GM12878 (cell line): ENCODE measurements around the gene EEF1AKMT2. TPM values are rescaled to one million over a fixed set of nuclear protein-coding genes. Genes with fewer than 3 reads are reported as not detected.

Source experiments
- ATAC-seq: fragments of 200-7000 bp; cut with Tn5 transposase; 3 replicates; pipeline ENCODE4 v1.9.1; 2020; ENCODE audit warnings: mild to moderate bottlenecking, moderate library complexity
- BruUV-seq: library from RNA; stranded (reverse); fragments of 400-500 nt; replicated peaks from 2 replicates; lab custom pipeline; 2021; lab: Mats Ljungman, UMichigan
- CTCF ChIA-PET: fragments of 300-600 bp; sonication (Branson Sonifier 250); formaldehyde crosslinking; extraction: SDS; loops from one replicate; lab custom pipeline; 2021; ENCODE audit warnings: inconsistent platforms; lab: Yijun Ruan, JAX
- POLR2A ChIA-PET: fragments of 350-600 bp; formaldehyde crosslinking; extraction: SDS; loops from one replicate; lab custom pipeline; 2021; ENCODE audit warnings: inconsistent platforms; lab: Charles Lee
- RAD21 ChIA-PET: fragments of 300-600 bp; sonication (Branson Sonifier 250); formaldehyde crosslinking; loops from one replicate; lab custom pipeline; 2023; ENCODE audit warnings: antibody characterized with exemption; ENCODE audit not compliant: unreplicated experiment; lab: Charles Lee
- SMC1A ChIA-PET: fragments of 300-600 bp; sonication (Branson Sonifier 250); formaldehyde crosslinking; loops from one replicate; lab custom pipeline; 2023; ENCODE audit not compliant: unreplicated experiment, uncharacterized antibody; lab: Charles Lee
- DNase-seq: peaks from one replicate; pipeline ENCODE4 v3.0.0-alpha.2; 2011; ENCODE audit warnings: low read depth, low spot score
- FAIRE-seq: peaks from 3 replicates; lab custom pipeline; 2011; peaks lifted over from hg19 to GRCh38; lab: Jason Lieb, UNC
- H2AFZ ChIP-seq: 2 replicates; pipeline ENCODE4 v1.6.0; 2011; ENCODE audit warnings: low read depth, low read length, control low read depth; ENCODE audit not compliant: control insufficient read depth
- H3K27ac ChIP-seq: 2 replicates; pipeline ENCODE4 v1.5.1; 2011; ENCODE audit warnings: control low read depth; ENCODE audit not compliant: control insufficient read depth, insufficient read depth
- H3K27me3 ChIP-seq, 2 experiments: replicated peaks in 1 of 2; 2 replicates each; pipeline versions ENCODE4 v1.6.0 to v1.6.1; 2011; ENCODE audit warnings: low read length in 1 of 2; ENCODE audit not compliant: control insufficient read depth in 2 of 2, insufficient read depth in 2 of 2
- H3K36me3 ChIP-seq, 2 experiments: 2 replicates each; pipeline ENCODE4 v1.5.1; 2011; ENCODE audit warnings: low read length in 1 of 2; ENCODE audit not compliant: control insufficient read depth in 2 of 2, insufficient read depth in 2 of 2
- H3K4me1 ChIP-seq: 2 replicates; pipeline ENCODE4 v1.6.1; 2011; ENCODE audit warnings: mild to moderate bottlenecking, low read length, moderate library complexity, mixed read lengths; ENCODE audit not compliant: control insufficient read depth, insufficient read depth
- H3K4me2 ChIP-seq: 2 replicates; pipeline ENCODE4 v1.6.0; 2011; ENCODE audit warnings: control low read depth; ENCODE audit not compliant: control insufficient read depth, insufficient read depth
- H3K4me3 ChIP-seq: fragments of 200-600 bp; sonication (generic); 2 replicates; pipeline ENCODE4 v1.5.1; 2016
- H3K79me2 ChIP-seq: 2 replicates; pipeline ENCODE4 v1.6.0; 2011; ENCODE audit warnings: low read length; ENCODE audit not compliant: control insufficient read depth, insufficient read depth
- H3K9ac ChIP-seq: 2 replicates; pipeline ENCODE4 v1.8.0; 2011; ENCODE audit warnings: low read length, control low read depth, mixed read lengths; ENCODE audit not compliant: control insufficient read depth, insufficient read depth
- H3K9me3 ChIP-seq: replicated peaks from 3 replicates; pipeline ENCODE4 v1.5.1; 2011; ENCODE audit warnings: mild to moderate bottlenecking, low read length; ENCODE audit not compliant: control insufficient read depth, insufficient read depth
- H4K20me1 ChIP-seq: 2 replicates; pipeline ENCODE4 v1.6.0; 2011; ENCODE audit not compliant: control insufficient read depth, insufficient read depth
- ATF7 ChIP-seq: fragments of 450-650 bp; IDR thresholded peaks from 2 replicates; pipeline ENCODE4 v1.6.1; 2016; ENCODE audit warnings: low read depth, mild to moderate bottlenecking
- CHD2 ChIP-seq: IDR thresholded peaks from 2 replicates; pipeline ENCODE4 v1.6.1; 2011; ENCODE audit warnings: low read depth, low read length, improper control_type of control experiment, borderline replicate concordance
- CREB1 ChIP-seq: IDR thresholded peaks from 2 replicates; pipeline ENCODE4 v1.6.1; 2012; ENCODE audit warnings: low read depth, mild to moderate bottlenecking, inconsistent platforms
- DPF2 ChIP-seq: fragments of 450-650 bp; IDR thresholded peaks from 2 replicates; pipeline ENCODE4 v1.6.1; 2017; ENCODE audit warnings: mild to moderate bottlenecking
- IKZF2 ChIP-seq, 2 experiments: fragments of 450-650 bp; IDR thresholded peaks; 2 replicates each; pipeline ENCODE4 v1.6.1; 2017; ENCODE audit warnings: mild to moderate bottlenecking in 2 of 2, moderate library complexity in 2 of 2
- IRF4 ChIP-seq: IDR thresholded peaks from 2 replicates; pipeline ENCODE4 v1.6.1; 2011; ENCODE audit warnings: low read depth, low read length
- JUNB ChIP-seq: IDR thresholded peaks from 2 replicates; pipeline ENCODE4 v1.6.1; 2016; ENCODE audit warnings: antibody characterized with exemption, mild to moderate bottlenecking
- MYB ChIP-seq: fragments of 150-350 bp; IDR thresholded peaks from 2 replicates; pipeline ENCODE4 v1.6.1; 2014; ENCODE audit warnings: mild to moderate bottlenecking, low read depth, low read length, borderline replicate concordance
- PAX8 ChIP-seq: fragments of 450-650 bp; IDR thresholded peaks from 2 replicates; pipeline ENCODE4 v1.6.1; 2017; ENCODE audit warnings: mild to moderate bottlenecking, moderate library complexity
- RAD51 ChIP-seq: fragments of 450-650 bp; IDR thresholded peaks from 2 replicates; pipeline ENCODE4 v1.6.1; 2016; ENCODE audit warnings: moderate library complexity, mild to moderate bottlenecking, inconsistent platforms
- SP1 ChIP-seq: IDR thresholded peaks from one replicate; pipeline ENCODE4 v1.6.1; 2011; ENCODE audit warnings: low read depth, low read length
- SRF ChIP-seq, 2 experiments: IDR thresholded peaks; 2 replicates each; pipeline ENCODE4 v1.6.1; 2011; ENCODE audit warnings: low read depth in 2 of 2, low read length in 2 of 2, mild to moderate bottlenecking in 1 of 2, moderate library complexity in 1 of 2
- SUZ12 ChIP-seq: fragments of 200-600 bp; sonication (generic); IDR thresholded peaks from one replicate; pipeline ENCODE4 v1.6.1; 2018; ENCODE audit warnings: antibody characterized with exemption, mild to moderate bottlenecking; ENCODE audit not compliant: unreplicated experiment
- WRNIP1 ChIP-seq: IDR thresholded peaks from 2 replicates; pipeline ENCODE4 v1.6.1; 2011; ENCODE audit warnings: low read depth, low read length, improper control_type of control experiment, borderline replicate concordance
- WGBS: methylation state at CpG from one replicate; pipeline ENCODE4 v1.1.6; 2016; ENCODE audit warnings: low lambda C conversion rate; ENCODE audit not compliant: insufficient replicate concordance, insufficient coverage; ENCODE audit errors: missing lambda C conversion rate; 5-methylcytosine and 5-hydroxymethylcytosine counted together
- in situ Hi-C: fragments of 300-500 bp; cut with MboI; formaldehyde crosslinking; loops from 9 replicates; pipeline ENCODE4 v1.14.3; 2018; ENCODE audit warnings: mixed read lengths
- intact Hi-C: fragments of 100-400 bp; cut with micrococcal nuclease; formaldehyde crosslinking; loops from one replicate; pipeline ENCODE4 v1.14.2; 2022; ENCODE audit not compliant: unreplicated experiment
- polyA plus RNA-seq, 11 experiments: library from polyadenylated mRNA; depleted of rRNA in 4 of 11; unstranded in 6 of 11; stranded (reverse) in 5 of 11; fragments of >200 nt; fragmentation: Nextera tagmentation in 4 of 11; fragmentation: Illumina TruSeq in 1 of 11; extraction: Ambion mirVana in 4 of 11; extraction: Trizol in 1 of 11; gene quantifications; 1 replicate in 1 of 11; 2 replicates in 10 of 11; pipeline versions ENCODE4 v1.2.1 to v1.2.3, GENCODE V29; 2011 to 2016; ENCODE audit warnings: inconsistent platforms in 2 of 11, missing spikeins in 2 of 11, low read depth in 1 of 11
- total RNA-seq, 4 experiments: library from RNA; depleted of rRNA in 3 of 4; stranded (reverse); fragments of >200 nt in 3 of 4; fragmentation: Illumina TruSeq in 1 of 4; extraction: Trizol in 1 of 4; gene quantifications; 2 replicates each; pipeline versions ENCODE4 v1.2.1 to v1.2.3, GENCODE V29; 2013 to 2021
- TF ChIP-seq, protein P1 (sequence below): IDR thresholded peaks from 2 replicates; pipeline ENCODE4 v1.6.1; 2011; ENCODE audit warnings: borderline replicate concordance, low read depth, mild to moderate bottlenecking, moderate library complexity, low read length; ENCODE audit not compliant: insufficient read depth, poor library complexity, severe bottlenecking
- TF ChIP-seq, protein P2 (sequence below): fragments of 450-650 bp; IDR thresholded peaks from 2 replicates; pipeline ENCODE4 v1.6.1; 2017; ENCODE audit warnings: low read depth, mild to moderate bottlenecking, moderate library complexity
- TF ChIP-seq, protein P3 (sequence below): IDR thresholded peaks from 2 replicates; pipeline ENCODE4 v1.6.1; 2011; ENCODE audit warnings: low read depth, low read length, improper control_type of control experiment, borderline replicate concordance
- TF ChIP-seq, protein P4 (sequence below): fragments of 450-650 bp; IDR thresholded peaks from 2 replicates; pipeline ENCODE4 v1.6.1; 2014; ENCODE audit warnings: mild to moderate bottlenecking

The EEF1AKMT2 gene
- total and polyA plus RNA-seq, 10 of the 15 experiments (the other 5 are each of a cell fraction or from before 2014, with no cell fraction given), result 9.1 to 29.3 (median 23.6) TPM

DNA sequence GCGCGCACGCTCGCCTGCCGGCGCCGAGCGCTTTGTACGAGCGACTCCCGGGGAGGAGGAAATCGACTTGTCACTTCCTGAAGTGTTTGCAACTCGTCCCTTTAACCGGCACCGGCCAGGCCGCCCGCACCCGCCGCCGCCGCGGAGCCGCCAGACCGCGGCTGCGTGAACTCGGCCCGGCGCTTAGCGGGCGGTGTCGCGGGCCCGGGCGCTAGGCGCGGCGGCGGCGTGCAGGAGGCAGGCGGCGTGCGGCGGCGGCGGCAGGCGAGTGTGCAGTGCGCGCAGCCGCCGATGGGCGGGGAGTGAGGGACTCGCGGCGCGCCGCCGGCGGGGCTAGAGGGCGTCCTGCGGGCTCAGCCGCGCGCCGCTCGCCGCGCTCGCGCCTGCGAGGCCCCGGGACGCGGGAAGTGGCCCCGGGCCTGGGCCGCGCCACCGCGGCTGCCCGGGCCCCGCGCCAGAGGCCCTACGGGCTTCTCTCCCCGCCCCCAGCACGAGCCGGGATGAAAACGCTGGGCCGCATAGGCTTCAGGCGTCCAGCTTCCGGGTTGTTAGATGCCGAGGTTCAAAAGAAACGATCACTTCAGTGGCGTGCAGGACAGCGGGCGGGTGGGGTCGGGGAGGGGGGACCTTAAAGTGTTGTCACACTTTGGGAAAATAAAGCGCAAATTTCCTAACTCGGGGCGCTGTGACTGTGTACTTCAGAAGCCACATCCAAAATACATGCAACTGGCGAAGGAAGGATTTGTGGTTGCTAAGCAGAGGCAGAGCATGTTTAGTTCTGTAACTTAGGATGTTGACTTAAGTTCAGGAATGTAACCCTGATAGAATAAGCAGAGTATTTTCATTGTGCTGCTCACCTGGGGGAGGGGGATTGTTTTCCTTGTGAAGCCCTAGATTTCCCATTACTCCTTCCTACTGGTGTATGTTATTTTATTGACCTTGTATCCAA is 47.3 kb downstream of the EEF1AKMT2 start, which contains the start of gene FAM53B:
TSS of gene FAM53B (minus strand) at position 277 of the 949 bp plus-strand sequence. CDS start 37,665 bp downstream, outside the sequence.
- Histone ChIP-seq H3K9me3 (no peaks in the 10 kb centered on the region), H3K4me1 (peaks cover 28% of the 10 kb centered on the region), H3K4me3 (peak within 1 kb of the TSS; percentile 84), H2AFZ (peak within 1 kb of the TSS; percentile 57), H3K9ac (peak within 1 kb of the TSS; percentile 71), H3K27ac (peak within 1 kb of the TSS; percentile 59), H4K20me1 (no peaks in the 10 kb centered on the region), H3K27me3 (no peaks in the 10 kb centered on the region), H3K36me3 (no peaks in the 10 kb centered on the region; a peak in 1 of 4 replicates), H3K79me2 (peaks cover 31% of the 10 kb centered on the region), H3K4me2 (peak within 1 kb of the TSS; percentile 68)
- FAIRE-seq (no peak), DNase-seq (no peak), ATAC-seq (peak; percentile 49)
- ChIA-PET CTCF (interaction anchor here (0.6 to 6.9 kb wide), 16 partner anchors 10 to 210 kb away, joined by 3 to 149 read pairs (median 5); partner anchors contain the start of gene ABRAXAS2), POLR2A (interaction anchor here (0.5 kb wide), 1 partner anchor 52 kb away, joined by 5 read pairs; no protein-coding TSS in a partner anchor), RAD21 (interaction anchor here (0.9 to 3.3 kb wide), 8 partner anchors 10 to 214 kb away, joined by 3 to 19 read pairs (median 8); no protein-coding TSS in a partner anchor), SMC1A (interaction anchor here (0.9 to 3.1 kb wide), 10 partner anchors 11 to 206 kb away, joined by 3 to 13 read pairs (median 4); no protein-coding TSS in a partner anchor)
- no TSS peak for BruUV-seq
- intact Hi-C loops, result loop anchor here (5.0 to 10.0 kb wide), 5 partner anchors 83 to 750 kb away; no protein-coding TSS in a partner anchor
- in situ Hi-C loops, result loop anchor here (5.0 kb wide), 1 partner anchor 207 kb away; no protein-coding TSS in a partner anchor
- 2% methylated on average over 52 of the region's 100 CpGs for WGBS
- no peak for TF ChIP-seq IKZF2 (IDR thresholded peaks at IDR 0.05)
- no peak for TF ChIP-seq MYB
- no peak for TF ChIP-seq IRF4
- no peak for TF ChIP-seq SRF (IDR thresholded peaks at IDR 0.05; ENCODE audit: low read depth in 2 of 2, low read length in 2 of 2)
- no peak for TF ChIP-seq WRNIP1
- no peak for TF ChIP-seq SUZ12
- TF ChIP-seq CREB1, result no peak
- TF ChIP-seq DPF2, result peak; percentile 24; the same call in 1 of the 2 replicates
- TF ChIP-seq, protein P1, sequence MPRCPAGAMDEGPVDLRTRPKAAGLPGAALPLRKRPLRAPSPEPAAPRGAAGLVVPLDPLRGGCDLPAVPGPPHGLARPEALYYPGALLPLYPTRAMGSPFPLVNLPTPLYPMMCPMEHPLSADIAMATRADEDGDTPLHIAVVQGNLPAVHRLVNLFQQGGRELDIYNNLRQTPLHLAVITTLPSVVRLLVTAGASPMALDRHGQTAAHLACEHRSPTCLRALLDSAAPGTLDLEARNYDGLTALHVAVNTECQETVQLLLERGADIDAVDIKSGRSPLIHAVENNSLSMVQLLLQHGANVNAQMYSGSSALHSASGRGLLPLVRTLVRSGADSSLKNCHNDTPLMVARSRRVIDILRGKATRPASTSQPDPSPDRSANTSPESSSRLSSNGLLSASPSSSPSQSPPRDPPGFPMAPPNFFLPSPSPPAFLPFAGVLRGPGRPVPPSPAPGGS, result peak; percentile 45
- TF ChIP-seq RAD51, result no peak
- TF ChIP-seq SP1, result no peak
- no peak for TF ChIP-seq CHD2
- no peak for TF ChIP-seq PAX8
- TF ChIP-seq JUNB, result no peak
- TF ChIP-seq, protein P2, sequence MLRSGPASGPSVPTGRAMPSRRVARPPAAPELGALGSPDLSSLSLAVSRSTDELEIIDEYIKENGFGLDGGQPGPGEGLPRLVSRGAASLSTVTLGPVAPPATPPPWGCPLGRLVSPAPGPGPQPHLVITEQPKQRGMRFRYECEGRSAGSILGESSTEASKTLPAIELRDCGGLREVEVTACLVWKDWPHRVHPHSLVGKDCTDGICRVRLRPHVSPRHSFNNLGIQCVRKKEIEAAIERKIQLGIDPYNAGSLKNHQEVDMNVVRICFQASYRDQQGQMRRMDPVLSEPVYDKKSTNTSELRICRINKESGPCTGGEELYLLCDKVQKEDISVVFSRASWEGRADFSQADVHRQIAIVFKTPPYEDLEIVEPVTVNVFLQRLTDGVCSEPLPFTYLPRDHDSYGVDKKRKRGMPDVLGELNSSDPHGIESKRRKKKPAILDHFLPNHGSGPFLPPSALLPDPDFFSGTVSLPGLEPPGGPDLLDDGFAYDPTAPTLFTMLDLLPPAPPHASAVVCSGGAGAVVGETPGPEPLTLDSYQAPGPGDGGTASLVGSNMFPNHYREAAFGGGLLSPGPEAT, result no peak
- TF ChIP-seq, protein P3, sequence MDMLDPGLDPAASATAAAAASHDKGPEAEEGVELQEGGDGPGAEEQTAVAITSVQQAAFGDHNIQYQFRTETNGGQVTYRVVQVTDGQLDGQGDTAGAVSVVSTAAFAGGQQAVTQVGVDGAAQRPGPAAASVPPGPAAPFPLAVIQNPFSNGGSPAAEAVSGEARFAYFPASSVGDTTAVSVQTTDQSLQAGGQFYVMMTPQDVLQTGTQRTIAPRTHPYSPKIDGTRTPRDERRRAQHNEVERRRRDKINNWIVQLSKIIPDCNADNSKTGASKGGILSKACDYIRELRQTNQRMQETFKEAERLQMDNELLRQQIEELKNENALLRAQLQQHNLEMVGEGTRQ, result no peak; the same call in 1 of the 2 replicates
- TF ChIP-seq, protein P4, sequence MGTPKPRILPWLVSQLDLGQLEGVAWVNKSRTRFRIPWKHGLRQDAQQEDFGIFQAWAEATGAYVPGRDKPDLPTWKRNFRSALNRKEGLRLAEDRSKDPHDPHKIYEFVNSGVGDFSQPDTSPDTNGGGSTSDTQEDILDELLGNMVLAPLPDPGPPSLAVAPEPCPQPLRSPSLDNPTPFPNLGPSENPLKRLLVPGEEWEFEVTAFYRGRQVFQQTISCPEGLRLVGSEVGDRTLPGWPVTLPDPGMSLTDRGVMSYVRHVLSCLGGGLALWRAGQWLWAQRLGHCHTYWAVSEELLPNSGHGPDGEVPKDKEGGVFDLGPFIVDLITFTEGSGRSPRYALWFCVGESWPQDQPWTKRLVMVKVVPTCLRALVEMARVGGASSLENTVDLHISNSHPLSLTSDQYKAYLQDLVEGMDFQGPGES, result no peak
- no peak for TF ChIP-seq ATF7
